ENCODE measurements around the gene CHCHD4. TPM values are rescaled to one million over a fixed set of nuclear protein-coding genes. Genes with fewer than 3 reads are reported as not detected.

CHCHD4 gene
- total and polyA plus RNA-seq, 2 of the 13 experiments (the other 11 are each of a cell fraction or from before 2014, with no cell fraction given) = 15.8 to 24.1 TPM

DNA sequence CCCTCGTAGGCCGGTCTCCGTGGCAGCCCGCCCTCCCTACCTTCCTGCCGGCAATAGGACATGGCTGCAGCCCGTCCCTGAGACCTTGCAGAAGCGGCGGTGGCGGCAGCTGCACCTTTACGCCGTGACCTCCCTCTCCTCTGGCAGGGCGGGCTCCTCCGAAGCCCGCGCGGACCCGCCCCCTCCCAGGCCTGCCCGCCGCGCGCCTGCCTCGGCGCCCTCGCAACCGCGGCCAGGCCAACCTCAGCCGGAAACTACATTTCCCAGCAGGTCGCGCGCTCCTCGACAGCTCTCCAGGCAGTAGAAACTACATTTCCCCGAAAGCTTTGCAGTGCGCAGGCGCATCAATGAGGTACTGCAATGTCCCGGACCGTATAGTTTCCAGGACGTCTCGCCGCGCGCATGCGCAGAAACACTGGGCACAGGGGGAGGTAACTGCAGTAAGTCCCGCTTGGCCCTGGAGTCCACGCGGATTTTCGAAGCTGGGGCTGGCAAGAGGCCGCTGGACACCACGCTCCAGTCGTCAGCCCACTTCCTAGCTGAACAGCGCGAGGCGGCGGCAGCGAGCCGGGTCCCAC is at the start of gene CHCHD4, which contains the start of gene TMEM43 (continued):
- TF ChIP-seq, protein P1, sequence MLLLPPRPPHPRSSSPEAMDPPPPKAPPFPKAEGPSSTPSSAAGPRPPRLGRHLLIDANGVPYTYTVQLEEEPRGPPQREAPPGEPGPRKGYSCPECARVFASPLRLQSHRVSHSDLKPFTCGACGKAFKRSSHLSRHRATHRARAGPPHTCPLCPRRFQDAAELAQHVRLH (CRISPR knock-in tag; IDR thresholded peaks at IDR 0.05; ENCODE audit: borderline replicate concordance, low read depth) = no peak; the same call in 1 of the 2 replicates
- TF ChIP-seq ZSCAN9 (CRISPR knock-in tag; IDR thresholded peaks at IDR 0.05; ENCODE audit: borderline replicate concordance) (no peak), ATRX (CRISPR knock-in tag; IDR thresholded peaks at IDR 0.05; ENCODE audit: borderline replicate concordance) (no peak), RCOR2 (CRISPR knock-in tag; IDR thresholded peaks at IDR 0.05) (no peak), MXD3 (CRISPR knock-in tag; IDR thresholded peaks at IDR 0.05) (no peak), TEAD3 (CRISPR knock-in tag; optimal IDR thresholded peaks at IDR 0.05; ENCODE audit: borderline replicate concordance) (no peak), HES4 (CRISPR knock-in tag; IDR thresholded peaks at IDR 0.05; ENCODE audit: borderline replicate concordance) (no peak), ZNF678 (CRISPR knock-in tag; IDR thresholded peaks at IDR 0.05) (peak; percentile 68), ZNF235 (CRISPR knock-in tag; IDR thresholded peaks at IDR 0.05; ENCODE audit: borderline replicate concordance) (0 out of 2 replicates have a peak, but pooled peaks have one; percentile 35), IKZF5 (CRISPR knock-in tag; IDR thresholded peaks at IDR 0.05) (peak; percentile 15; the same call in 1 of the 2 replicates), TCF12 (IDR thresholded peaks at IDR 0.05) (no peak), TCF12 (CRISPR knock-in tag; IDR thresholded peaks at IDR 0.05) (0 out of 2 replicates have a peak, but pooled peaks have one; percentile 59), ZFP62 (CRISPR knock-in tag; IDR thresholded peaks at IDR 0.05) (no peak), ZNF83 (CRISPR knock-in tag; IDR thresholded peaks at IDR 0.05; ENCODE audit: borderline replicate concordance) (no peak), TSC22D2 (CRISPR knock-in tag; IDR thresholded peaks at IDR 0.05; ENCODE audit: borderline replicate concordance) (no peak), ZNF674 (CRISPR knock-in tag; IDR thresholded peaks at IDR 0.05; ENCODE audit: low read depth) (no peak), ZBTB4 (CRISPR knock-in tag; IDR thresholded peaks at IDR 0.05; ENCODE audit: borderline replicate concordance) (no peak), POLR2A (IDR thresholded peaks at IDR 0.05; ENCODE audit: insufficient read depth in 1 of 2, low read depth in 2 of 2, low read length in 2 of 2) (peak; percentile 78), ZNF232 (CRISPR knock-in tag; IDR thresholded peaks at IDR 0.05; ENCODE audit: borderline replicate concordance) (no peak), FOSL1 (CRISPR knock-in tag; IDR thresholded peaks at IDR 0.05; ENCODE audit: borderline replicate concordance) (no peak), ZNF557 (CRISPR knock-in tag; IDR thresholded peaks at IDR 0.05) (no peak), ZNF224 (CRISPR knock-in tag; IDR thresholded peaks at IDR 0.05) (no peak), SNAPC2 (CRISPR knock-in tag; IDR thresholded peaks at IDR 0.05) (no peak), HMG20A (CRISPR knock-in tag; IDR thresholded peaks at IDR 0.05; ENCODE audit: borderline replicate concordance) (0 out of 2 replicates have a peak, but pooled peaks have one; percentile 6), RFX1 (IDR thresholded peaks at IDR 0.05) (no peak), ZNF576 (CRISPR knock-in tag; IDR thresholded peaks at IDR 0.05) (no peak)
